Ishikawa (cell line): ENCODE measurements around the gene LMF1.

Experiments used
- CEBPB ChIP-seq: IDR thresholded peaks from 2 replicates; pipeline ENCODE4 v1.6.1; 2012
- CREB1 ChIP-seq: IDR thresholded peaks from 2 replicates; pipeline ENCODE4 v1.6.1; 2012; ENCODE audit warnings: low read depth
- EGR1 ChIP-seq: IDR thresholded peaks from 2 replicates; pipeline ENCODE4 v1.6.1; 2012
- EP300 ChIP-seq: IDR thresholded peaks from 2 replicates; pipeline ENCODE4 v1.6.1; 2012; ENCODE audit warnings: borderline replicate concordance
- FOXM1 ChIP-seq: IDR thresholded peaks from 2 replicates; pipeline ENCODE4 v1.6.1; 2012; ENCODE audit warnings: low read depth, borderline replicate concordance
- NFIC ChIP-seq: IDR thresholded peaks from 2 replicates; pipeline ENCODE4 v1.6.1; 2012
- RAD21 ChIP-seq: IDR thresholded peaks from 2 replicates; pipeline ENCODE4 v1.6.1; 2012; ENCODE audit warnings: low read depth
- TAF1 ChIP-seq: IDR thresholded peaks from 2 replicates; pipeline ENCODE4 v1.6.1; 2012; ENCODE audit warnings: low read depth, mild to moderate bottlenecking
- TCF12 ChIP-seq: IDR thresholded peaks from 2 replicates; pipeline ENCODE4 v1.6.1; 2012; ENCODE audit warnings: low read depth
- TEAD4 ChIP-seq: IDR thresholded peaks from 2 replicates; pipeline ENCODE4 v1.6.1; 2012
- YY1 ChIP-seq: IDR thresholded peaks from 2 replicates; pipeline ENCODE4 v1.6.1; 2012; ENCODE audit warnings: low read depth
- ZBTB7A ChIP-seq: IDR thresholded peaks from 2 replicates; pipeline ENCODE4 v1.6.1; 2012; ENCODE audit warnings: low read depth
- TF ChIP-seq, protein P1 (sequence below): IDR thresholded peaks from 2 replicates; pipeline ENCODE4 v1.6.1; 2012
- TF ChIP-seq, protein P2 (sequence below): IDR thresholded peaks from 2 replicates; pipeline ENCODE4 v1.6.1; 2012; ENCODE audit warnings: low read depth, mild to moderate bottlenecking
- TF ChIP-seq, protein P3 (sequence below): IDR thresholded peaks from 2 replicates; pipeline ENCODE4 v1.6.1; 2012

LMF1 gene

DNA sequence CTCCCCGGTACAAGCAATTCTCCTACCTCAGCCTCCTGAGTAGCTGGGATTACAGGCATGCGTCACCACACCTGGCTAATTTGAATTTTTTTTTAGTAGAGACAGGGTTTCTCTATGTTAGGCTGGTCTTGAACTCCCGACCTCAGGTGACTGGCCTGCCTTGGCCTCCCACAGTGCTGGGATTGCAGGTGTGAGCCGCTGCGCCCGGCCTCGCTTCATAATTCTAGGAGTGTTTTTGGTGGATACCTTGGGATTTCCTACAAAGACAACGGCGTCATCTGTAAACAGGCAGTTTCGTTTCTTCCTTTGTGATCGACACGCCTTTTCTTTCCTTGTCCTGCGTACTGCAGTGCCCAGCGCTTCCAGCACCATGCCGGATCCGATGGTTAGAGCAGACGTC lies 109.3 kb downstream of the LMF1 start:
- TF ChIP-seq TCF12 (no peak), ZBTB7A (no peak), TAF1 (no peak), TEAD4 (no peak), CREB1 (no peak), EP300 (no peak), RAD21 (no peak), YY1 (no peak), FOXM1 (no peak), EGR1 (no peak)
- TF ChIP-seq, protein P1, sequence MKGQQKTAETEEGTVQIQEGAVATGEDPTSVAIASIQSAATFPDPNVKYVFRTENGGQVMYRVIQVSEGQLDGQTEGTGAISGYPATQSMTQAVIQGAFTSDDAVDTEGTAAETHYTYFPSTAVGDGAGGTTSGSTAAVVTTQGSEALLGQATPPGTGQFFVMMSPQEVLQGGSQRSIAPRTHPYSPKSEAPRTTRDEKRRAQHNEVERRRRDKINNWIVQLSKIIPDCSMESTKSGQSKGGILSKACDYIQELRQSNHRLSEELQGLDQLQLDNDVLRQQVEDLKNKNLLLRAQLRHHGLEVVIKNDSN = no peak
- TF ChIP-seq, protein P2, sequence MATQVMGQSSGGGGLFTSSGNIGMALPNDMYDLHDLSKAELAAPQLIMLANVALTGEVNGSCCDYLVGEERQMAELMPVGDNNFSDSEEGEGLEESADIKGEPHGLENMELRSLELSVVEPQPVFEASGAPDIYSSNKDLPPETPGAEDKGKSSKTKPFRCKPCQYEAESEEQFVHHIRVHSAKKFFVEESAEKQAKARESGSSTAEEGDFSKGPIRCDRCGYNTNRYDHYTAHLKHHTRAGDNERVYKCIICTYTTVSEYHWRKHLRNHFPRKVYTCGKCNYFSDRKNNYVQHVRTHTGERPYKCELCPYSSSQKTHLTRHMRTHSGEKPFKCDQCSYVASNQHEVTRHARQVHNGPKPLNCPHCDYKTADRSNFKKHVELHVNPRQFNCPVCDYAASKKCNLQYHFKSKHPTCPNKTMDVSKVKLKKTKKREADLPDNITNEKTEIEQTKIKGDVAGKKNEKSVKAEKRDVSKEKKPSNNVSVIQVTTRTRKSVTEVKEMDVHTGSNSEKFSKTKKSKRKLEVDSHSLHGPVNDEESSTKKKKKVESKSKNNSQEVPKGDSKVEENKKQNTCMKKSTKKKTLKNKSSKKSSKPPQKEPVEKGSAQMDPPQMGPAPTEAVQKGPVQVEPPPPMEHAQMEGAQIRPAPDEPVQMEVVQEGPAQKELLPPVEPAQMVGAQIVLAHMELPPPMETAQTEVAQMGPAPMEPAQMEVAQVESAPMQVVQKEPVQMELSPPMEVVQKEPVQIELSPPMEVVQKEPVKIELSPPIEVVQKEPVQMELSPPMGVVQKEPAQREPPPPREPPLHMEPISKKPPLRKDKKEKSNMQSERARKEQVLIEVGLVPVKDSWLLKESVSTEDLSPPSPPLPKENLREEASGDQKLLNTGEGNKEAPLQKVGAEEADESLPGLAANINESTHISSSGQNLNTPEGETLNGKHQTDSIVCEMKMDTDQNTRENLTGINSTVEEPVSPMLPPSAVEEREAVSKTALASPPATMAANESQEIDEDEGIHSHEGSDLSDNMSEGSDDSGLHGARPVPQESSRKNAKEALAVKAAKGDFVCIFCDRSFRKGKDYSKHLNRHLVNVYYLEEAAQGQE = no peak
- TF ChIP-seq, protein P3, sequence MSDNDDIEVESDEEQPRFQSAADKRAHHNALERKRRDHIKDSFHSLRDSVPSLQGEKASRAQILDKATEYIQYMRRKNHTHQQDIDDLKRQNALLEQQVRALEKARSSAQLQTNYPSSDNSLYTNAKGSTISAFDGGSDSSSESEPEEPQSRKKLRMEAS = no peak

DNA sequence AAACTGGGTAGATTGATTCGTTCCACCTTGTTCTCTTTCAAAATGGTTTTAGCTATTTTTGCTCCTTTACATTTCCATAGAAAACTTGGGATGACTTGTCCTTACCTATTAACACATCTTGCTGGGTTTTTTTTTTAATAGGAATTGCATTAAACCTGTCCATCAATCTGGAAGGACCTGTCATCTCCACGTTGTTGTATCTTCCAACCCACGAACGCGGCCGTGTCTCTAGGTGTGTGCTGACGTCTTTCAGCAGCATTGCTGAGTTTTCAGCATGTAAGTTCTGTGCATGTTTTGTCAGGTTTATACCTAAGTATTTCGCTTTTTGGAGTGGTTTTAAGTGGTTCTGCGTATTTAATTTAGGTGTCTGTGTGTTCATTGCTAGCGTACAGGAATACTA lies 109.9 kb downstream of the LMF1 start:
- TF ChIP-seq, protein P3 = no peak
- TF ChIP-seq NFIC (no peak), FOXM1 (no peak), CEBPB (no peak), YY1 (no peak), EGR1 (no peak), EP300 (no peak), TEAD4 (no peak), CREB1 (no peak)
- TF ChIP-seq, protein P1 = no peak
- TF ChIP-seq, protein P2 = no peak

DNA sequence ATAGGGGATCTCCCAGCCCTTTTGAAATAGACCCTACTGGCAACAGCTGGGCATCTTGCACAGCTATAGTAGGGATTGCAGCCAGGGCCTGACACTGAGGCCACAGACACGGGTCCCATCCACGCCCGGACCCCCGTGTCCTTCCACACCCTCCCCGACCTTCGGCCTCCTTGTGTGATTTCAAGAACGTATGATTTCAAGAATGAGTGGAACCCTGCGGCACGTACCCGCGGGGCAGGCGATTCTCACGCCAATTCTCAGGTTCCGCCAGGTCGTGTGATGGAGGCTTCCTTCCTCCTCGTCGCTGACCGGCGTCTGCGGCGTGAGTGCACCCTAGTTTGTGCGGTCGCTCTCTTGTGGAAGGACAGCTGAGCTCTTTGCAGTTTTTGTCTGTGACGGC lies 114.0 kb downstream of the LMF1 start:
- TF ChIP-seq, protein P3 = no peak
- TF ChIP-seq CREB1 = no peak
- TF ChIP-seq, protein P2 = no peak
- no peak for TF ChIP-seq NFIC
- no peak for TF ChIP-seq FOXM1
- no peak for TF ChIP-seq TEAD4
- TF ChIP-seq EP300 = no peak
- TF ChIP-seq TCF12 = no peak
- no peak for TF ChIP-seq YY1
- no peak for TF ChIP-seq CEBPB
- TF ChIP-seq TAF1 = no peak
- TF ChIP-seq, protein P1 = no peak
- TF ChIP-seq EGR1 = no peak
- TF ChIP-seq ZBTB7A = no peak
- TF ChIP-seq RAD21 = no peak

DNA sequence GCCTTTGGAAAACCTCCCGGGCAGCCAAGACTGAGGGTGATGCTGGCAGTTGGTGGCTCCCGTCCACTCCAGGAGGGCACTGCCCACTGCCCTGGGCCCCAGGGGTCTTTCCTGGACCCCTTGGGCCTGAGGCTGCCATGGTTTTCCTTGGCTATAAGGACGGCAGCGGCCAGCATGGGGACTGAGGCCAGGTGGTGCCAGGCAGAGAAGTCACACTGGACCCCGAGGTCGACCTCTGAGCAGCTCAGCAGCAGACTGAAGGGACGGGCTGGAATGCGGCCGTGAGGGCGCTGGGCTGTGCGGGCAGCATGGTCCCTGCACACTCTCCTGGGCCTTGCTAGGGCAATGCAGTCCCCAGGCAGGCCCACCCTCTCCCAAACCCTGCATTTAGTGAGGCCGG lies 114.7 kb downstream of the LMF1 start:
- TF ChIP-seq CEBPB (no peak), EP300 (no peak), YY1 (no peak), NFIC (no peak), EGR1 (no peak), RAD21 (no peak), TEAD4 (no peak), CREB1 (no peak), ZBTB7A (no peak), TAF1 (no peak), TCF12 (no peak), FOXM1 (no peak)
- TF ChIP-seq, protein P1 = no peak
- TF ChIP-seq, protein P3 = no peak
- TF ChIP-seq, protein P2 = no peak
